ENCODE results near the gene RGS3.

The RGS3 gene

DNA sequence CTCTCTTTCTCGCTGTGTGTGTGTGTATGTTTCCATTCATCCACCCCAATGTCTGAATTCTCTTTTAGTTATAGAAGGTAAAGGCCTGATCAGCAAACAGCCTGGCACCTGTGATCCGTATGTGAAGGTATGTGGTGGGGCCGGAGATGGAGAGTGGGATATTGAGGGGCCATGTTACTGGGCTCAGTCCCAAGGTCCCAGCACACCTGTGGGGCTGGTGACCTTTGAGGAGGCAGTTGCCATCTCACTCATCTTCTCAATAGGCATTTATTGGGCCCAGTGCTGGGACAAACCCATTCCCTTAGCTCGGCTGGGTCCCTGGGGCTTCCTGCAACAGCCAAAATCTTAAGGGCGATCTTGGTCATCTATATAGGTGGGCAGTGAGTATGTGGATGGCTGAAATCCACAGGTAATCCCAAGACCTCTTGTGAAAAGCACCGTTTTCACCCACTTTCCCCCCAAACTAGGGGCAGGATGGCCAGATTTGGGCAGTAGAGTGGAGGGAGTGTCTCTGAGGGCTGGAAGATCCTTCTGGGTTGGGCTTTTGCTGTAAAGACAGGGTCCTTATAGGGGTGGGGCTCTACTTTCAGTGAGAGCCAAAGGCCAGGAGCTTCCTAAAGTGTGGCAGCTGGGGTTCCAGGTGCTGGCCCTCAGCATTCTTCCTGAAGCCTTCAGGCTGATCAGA is 19.6 kb downstream of the RGS3 start:
- no peak overlapping the region for H3K4me3 ChIP-seq (replicated peaks; ENCODE audit: insufficient read depth, low read length)
- H3K27ac ChIP-seq (replicated peaks), result no peak overlapping the region
- no peak for DNase-seq (ENCODE audit: low read depth in 1 of 2, low spot score in 1 of 2)
- no peaks in the 10 kb centered on the region for H3K27me3 ChIP-seq (ENCODE audit: insufficient read depth, poor library complexity, severe bottlenecking)
- TF ChIP-seq, protein P1, sequence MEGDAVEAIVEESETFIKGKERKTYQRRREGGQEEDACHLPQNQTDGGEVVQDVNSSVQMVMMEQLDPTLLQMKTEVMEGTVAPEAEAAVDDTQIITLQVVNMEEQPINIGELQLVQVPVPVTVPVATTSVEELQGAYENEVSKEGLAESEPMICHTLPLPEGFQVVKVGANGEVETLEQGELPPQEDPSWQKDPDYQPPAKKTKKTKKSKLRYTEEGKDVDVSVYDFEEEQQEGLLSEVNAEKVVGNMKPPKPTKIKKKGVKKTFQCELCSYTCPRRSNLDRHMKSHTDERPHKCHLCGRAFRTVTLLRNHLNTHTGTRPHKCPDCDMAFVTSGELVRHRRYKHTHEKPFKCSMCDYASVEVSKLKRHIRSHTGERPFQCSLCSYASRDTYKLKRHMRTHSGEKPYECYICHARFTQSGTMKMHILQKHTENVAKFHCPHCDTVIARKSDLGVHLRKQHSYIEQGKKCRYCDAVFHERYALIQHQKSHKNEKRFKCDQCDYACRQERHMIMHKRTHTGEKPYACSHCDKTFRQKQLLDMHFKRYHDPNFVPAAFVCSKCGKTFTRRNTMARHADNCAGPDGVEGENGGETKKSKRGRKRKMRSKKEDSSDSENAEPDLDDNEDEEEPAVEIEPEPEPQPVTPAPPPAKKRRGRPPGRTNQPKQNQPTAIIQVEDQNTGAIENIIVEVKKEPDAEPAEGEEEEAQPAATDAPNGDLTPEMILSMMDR (IDR thresholded peaks at IDR 0.05; ENCODE audit: insufficient read depth, low read length), result no peak
- TF ChIP-seq SPI1 (IDR thresholded peaks at IDR 0.05; ENCODE audit: borderline replicate concordance, low read depth) (no peak), POLR2AphosphoS5 (IDR thresholded peaks at IDR 0.05; ENCODE audit: low read depth) (no peak), GABPA (IDR thresholded peaks at IDR 0.05; ENCODE audit: low read depth) (no peak)
- TF ChIP-seq, protein P2, sequence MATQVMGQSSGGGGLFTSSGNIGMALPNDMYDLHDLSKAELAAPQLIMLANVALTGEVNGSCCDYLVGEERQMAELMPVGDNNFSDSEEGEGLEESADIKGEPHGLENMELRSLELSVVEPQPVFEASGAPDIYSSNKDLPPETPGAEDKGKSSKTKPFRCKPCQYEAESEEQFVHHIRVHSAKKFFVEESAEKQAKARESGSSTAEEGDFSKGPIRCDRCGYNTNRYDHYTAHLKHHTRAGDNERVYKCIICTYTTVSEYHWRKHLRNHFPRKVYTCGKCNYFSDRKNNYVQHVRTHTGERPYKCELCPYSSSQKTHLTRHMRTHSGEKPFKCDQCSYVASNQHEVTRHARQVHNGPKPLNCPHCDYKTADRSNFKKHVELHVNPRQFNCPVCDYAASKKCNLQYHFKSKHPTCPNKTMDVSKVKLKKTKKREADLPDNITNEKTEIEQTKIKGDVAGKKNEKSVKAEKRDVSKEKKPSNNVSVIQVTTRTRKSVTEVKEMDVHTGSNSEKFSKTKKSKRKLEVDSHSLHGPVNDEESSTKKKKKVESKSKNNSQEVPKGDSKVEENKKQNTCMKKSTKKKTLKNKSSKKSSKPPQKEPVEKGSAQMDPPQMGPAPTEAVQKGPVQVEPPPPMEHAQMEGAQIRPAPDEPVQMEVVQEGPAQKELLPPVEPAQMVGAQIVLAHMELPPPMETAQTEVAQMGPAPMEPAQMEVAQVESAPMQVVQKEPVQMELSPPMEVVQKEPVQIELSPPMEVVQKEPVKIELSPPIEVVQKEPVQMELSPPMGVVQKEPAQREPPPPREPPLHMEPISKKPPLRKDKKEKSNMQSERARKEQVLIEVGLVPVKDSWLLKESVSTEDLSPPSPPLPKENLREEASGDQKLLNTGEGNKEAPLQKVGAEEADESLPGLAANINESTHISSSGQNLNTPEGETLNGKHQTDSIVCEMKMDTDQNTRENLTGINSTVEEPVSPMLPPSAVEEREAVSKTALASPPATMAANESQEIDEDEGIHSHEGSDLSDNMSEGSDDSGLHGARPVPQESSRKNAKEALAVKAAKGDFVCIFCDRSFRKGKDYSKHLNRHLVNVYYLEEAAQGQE (IDR thresholded peaks at IDR 0.05; ENCODE audit: insufficient replicate concordance, low read depth), result no peak

DNA sequence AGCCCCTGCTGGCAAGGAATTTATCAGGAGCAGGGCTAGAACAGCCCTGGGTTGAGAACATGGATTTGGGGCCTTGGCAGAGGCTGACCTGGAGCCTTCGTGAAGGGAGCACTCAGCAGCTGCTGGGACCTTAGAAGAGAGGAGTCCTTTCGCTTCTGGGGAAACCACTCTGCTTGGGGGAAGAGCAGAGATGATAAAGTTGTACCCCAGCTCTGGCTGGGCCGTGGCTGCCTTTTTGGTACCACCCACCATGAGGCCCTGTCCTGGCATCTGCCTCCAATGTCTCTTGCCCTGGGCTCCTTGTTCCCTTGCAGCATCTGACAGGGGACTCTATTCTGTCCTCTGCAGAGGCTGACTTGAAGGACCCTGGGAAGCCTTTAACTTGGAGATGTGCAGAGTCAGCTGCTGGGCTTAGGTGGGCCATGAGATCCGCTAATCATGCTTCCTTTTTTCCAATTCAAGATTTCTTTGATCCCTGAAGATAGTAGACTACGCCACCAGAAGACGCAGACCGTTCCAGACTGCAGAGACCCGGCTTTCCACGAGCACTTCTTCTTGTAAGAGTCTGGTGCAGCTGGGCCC is 20.2 kb downstream of the RGS3 start:
- no peak for DNase-seq (ENCODE audit: low read depth in 1 of 2, low spot score in 1 of 2)
- TF ChIP-seq POLR2AphosphoS5 (IDR thresholded peaks at IDR 0.05; ENCODE audit: low read depth) (no peak), GABPA (IDR thresholded peaks at IDR 0.05; ENCODE audit: low read depth) (no peak), SPI1 (IDR thresholded peaks at IDR 0.05; ENCODE audit: borderline replicate concordance, low read depth) (no peak)
- TF ChIP-seq, protein P1 (IDR thresholded peaks at IDR 0.05; ENCODE audit: insufficient read depth, low read length), result no peak
- TF ChIP-seq, protein P2 (IDR thresholded peaks at IDR 0.05; ENCODE audit: insufficient replicate concordance, low read depth), result no peak
- H3K4me3 ChIP-seq (replicated peaks; ENCODE audit: insufficient read depth, low read length), result no peak overlapping the region
- no peaks in the 10 kb centered on the region for H3K27me3 ChIP-seq (ENCODE audit: insufficient read depth, poor library complexity, severe bottlenecking)
- H3K27ac ChIP-seq (replicated peaks), result no peak overlapping the region

DNA sequence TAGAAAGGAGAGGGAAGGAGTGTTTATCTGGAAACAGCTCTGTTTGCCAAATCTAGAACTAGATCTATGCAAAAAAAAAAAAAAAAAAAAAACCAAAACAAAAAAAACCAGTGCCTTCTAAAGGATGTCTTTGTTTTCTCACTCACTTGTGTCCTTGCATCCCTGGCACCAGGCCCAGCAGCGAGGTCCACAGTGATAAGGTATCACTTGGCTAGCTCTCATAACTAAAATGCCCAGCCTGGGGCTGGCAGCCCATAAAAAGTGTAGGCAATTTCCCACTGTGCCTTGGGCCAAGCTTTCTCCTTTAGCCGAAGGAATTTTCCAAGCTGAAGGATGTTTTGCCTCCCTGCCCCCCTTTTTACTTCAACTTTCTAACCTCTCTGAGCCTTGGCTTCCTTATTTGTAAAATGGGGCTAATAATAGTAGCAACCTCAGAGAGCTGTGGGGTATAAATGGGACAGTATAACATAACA is 20.8 kb downstream of the RGS3 start:
- no peak for DNase-seq (ENCODE audit: low read depth in 1 of 2, low spot score in 1 of 2)
- Histone ChIP-seq H3K27me3 (ENCODE audit: insufficient read depth, poor library complexity, severe bottlenecking) (no peaks in the 10 kb centered on the region), H3K27ac (replicated peaks) (no peak overlapping the region), H3K4me3 (replicated peaks; ENCODE audit: insufficient read depth, low read length) (no peak overlapping the region)
- TF ChIP-seq, protein P2 (IDR thresholded peaks at IDR 0.05; ENCODE audit: insufficient replicate concordance, low read depth), result no peak
- TF ChIP-seq POLR2AphosphoS5 (IDR thresholded peaks at IDR 0.05; ENCODE audit: low read depth) (no peak), SPI1 (IDR thresholded peaks at IDR 0.05; ENCODE audit: borderline replicate concordance, low read depth) (no peak), GABPA (IDR thresholded peaks at IDR 0.05; ENCODE audit: low read depth) (no peak)
- TF ChIP-seq, protein P1 (IDR thresholded peaks at IDR 0.05; ENCODE audit: insufficient read depth, low read length), result no peak
